DOHH2 (cell line): Measurements from ENCODE around the gene KLHL42.

Experiments
- CTCF ChIP-seq: fragments of 200-600 bp; sonication (generic); IDR thresholded peaks from one replicate; pipeline ENCODE4 v1.5.1; 2014; ENCODE audit warnings: antibody characterized with exemption, mild to moderate bottlenecking, low read depth, low read length; ENCODE audit not compliant: poor library complexity, severe bottlenecking
- EZH2phosphoT487 ChIP-seq: fragments of 200-600 bp; sonication (generic); IDR thresholded peaks from 2 replicates; pipeline ENCODE4 v1.6.1; 2017; ENCODE audit warnings: borderline replicate concordance, mild to moderate bottlenecking, antibody characterized with exemption, low read length, moderate library complexity, mixed read lengths

GRCh38 chr12:27828196-27828595 is 48.2 kb downstream of the KLHL42 start:
- TF ChIP-seq CTCF (no peak), EZH2phosphoT487 (no peak)
